HG02759 (cell line): ENCODE measurements around the gene TWNK.

ENCODE experiments used
- ATAC-seq: cut with Tn5 transposase; IDR thresholded peaks from one replicate; pipeline ENCODE4 v1.9.1; 2021; ENCODE audit warnings: mild to moderate bottlenecking, moderate library complexity; ENCODE audit not compliant: unreplicated experiment

TWNK gene

GRCh38 chr10:100996678-100997359 lies 9.5 kb downstream of the TWNK start:
- ATAC-seq, result peak; percentile 17

- peak; percentile 36 for ATAC-seq
Measured at GRCh38 chr10:100997360-100998182, 10.2 kb downstream of the TWNK start.

GRCh38 chr10:100998183-100998990 lies 11.0 kb downstream of the TWNK start:
- ATAC-seq, result peak; percentile 27

GRCh38 chr10:100998991-100999741 lies 11.8 kb downstream of the TWNK start:
- peak; percentile 57 for ATAC-seq

GRCh38 chr10:100999742-101000126 lies 12.4 kb downstream of the TWNK start, which contains the start of gene LZTS2:
LZTS2 (plus strand) TSS chr10:100999808; CDS start chr10:101002539, 2,731 bp downstream.
- no peak for ATAC-seq

- ATAC-seq, result no peak
Measured at GRCh38 chr10:101000127-101000914, 13.0 kb downstream of the TWNK start.

- no peak for ATAC-seq
Measured at GRCh38 chr10:101000915-101001658, 13.7 kb downstream of the TWNK start.

- no peak for ATAC-seq
Measured at GRCh38 chr10:101001659-101002035, 14.3 kb downstream of the TWNK start.

GRCh38 chr10:101002456-101002855 lies 15.1 kb downstream of the TWNK start:
- no peak for ATAC-seq

- no peak for ATAC-seq
Measured at GRCh38 chr10:101003639-101004206, 16.4 kb downstream of the TWNK start.

- no peak for ATAC-seq
Measured at GRCh38 chr10:101005361-101005760, 18.0 kb downstream of the TWNK start.

- no peak for ATAC-seq
Measured at GRCh38 chr10:101005869-101006567, 18.7 kb downstream of the TWNK start.

- no peak for ATAC-seq
Measured at GRCh38 chr10:101006593-101007098, 19.3 kb downstream of the TWNK start.

GRCh38 chr10:101007099-101007711 lies 19.9 kb downstream of the TWNK start:
- no peak for ATAC-seq

GRCh38 chr10:101007915-101008822 lies 20.8 kb downstream of the TWNK start:
- ATAC-seq, result no peak

GRCh38 chr10:101008823-101009423 lies 21.6 kb downstream of the TWNK start:
- ATAC-seq, result no peak
